Upper lobe of left lung (tissue), 4 donors: ENCODE results near the gene CCL2.

Experiments
- EP300 ChIP-seq, 4 donors: sonication (generic); formaldehyde crosslinking; IDR thresholded peaks; one replicate each; pipeline ENCODE4 v1.5.1; 2017; ENCODE audit warnings: antibody characterized with exemption in 4 of 4, control low read depth in 2 of 4
- POLR2A ChIP-seq, 4 donors: fragments of 450-650 bp; IDR thresholded peaks; one replicate each; pipeline ENCODE4 v1.5.1; 2016 to 2017; ENCODE audit warnings: antibody characterized with exemption in 4 of 4, mild to moderate bottlenecking in 2 of 4
- POLR2AphosphoS5 ChIP-seq, 2 donors: sonication (generic); formaldehyde crosslinking; IDR thresholded peaks; one replicate each; pipeline ENCODE4 v1.5.1; 2017; ENCODE audit warnings: antibody characterized with exemption in 2 of 2
- TF ChIP-seq, protein P1 (sequence below), 6 experiments: fragments of 450-650 bp in 4 of 6; fragments of 200-600 bp in 2 of 6; sonication (generic) in 2 of 6; IDR thresholded peaks; one replicate each; pipeline ENCODE4 v1.5.1; 2016 to 2019; ENCODE audit warnings: antibody characterized with exemption in 6 of 6

DNA sequence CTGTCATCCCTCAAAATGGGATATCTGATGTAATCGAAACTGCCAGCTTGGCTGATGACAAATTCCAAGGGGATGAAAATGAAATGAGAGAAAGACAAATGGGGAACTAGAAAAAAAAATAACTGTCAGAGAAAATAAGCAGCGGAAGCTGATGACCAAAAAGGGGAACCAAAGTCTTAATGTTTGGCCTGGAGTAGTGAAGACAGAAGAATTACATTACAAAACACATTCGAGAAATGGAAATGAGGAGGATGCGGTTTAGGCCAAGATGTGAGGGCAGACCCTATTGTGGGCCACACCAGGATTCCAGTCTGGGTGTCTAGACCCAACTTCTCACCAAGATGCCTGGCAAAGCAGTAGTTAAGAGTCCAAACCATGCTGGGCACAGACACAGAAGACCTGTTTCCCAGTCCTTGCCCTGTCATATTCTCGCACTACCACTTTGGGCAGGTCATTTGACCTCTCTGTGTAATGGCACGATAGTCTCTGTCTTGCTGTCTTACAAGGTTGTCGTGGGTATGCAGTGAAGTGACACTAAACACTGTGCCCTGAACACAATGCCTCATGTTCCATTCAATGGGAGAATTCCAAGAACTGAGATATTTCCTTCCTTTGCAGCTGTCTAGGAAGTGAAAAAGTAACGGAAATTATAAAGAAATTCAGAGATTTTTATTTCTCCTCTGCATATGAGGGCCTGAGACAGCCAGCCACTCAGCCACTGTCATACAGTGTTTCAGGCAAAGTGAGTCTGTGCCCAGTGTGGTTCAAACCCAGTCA is 12.3 kb upstream of the CCL2 start:
- TF ChIP-seq, protein P1, sequence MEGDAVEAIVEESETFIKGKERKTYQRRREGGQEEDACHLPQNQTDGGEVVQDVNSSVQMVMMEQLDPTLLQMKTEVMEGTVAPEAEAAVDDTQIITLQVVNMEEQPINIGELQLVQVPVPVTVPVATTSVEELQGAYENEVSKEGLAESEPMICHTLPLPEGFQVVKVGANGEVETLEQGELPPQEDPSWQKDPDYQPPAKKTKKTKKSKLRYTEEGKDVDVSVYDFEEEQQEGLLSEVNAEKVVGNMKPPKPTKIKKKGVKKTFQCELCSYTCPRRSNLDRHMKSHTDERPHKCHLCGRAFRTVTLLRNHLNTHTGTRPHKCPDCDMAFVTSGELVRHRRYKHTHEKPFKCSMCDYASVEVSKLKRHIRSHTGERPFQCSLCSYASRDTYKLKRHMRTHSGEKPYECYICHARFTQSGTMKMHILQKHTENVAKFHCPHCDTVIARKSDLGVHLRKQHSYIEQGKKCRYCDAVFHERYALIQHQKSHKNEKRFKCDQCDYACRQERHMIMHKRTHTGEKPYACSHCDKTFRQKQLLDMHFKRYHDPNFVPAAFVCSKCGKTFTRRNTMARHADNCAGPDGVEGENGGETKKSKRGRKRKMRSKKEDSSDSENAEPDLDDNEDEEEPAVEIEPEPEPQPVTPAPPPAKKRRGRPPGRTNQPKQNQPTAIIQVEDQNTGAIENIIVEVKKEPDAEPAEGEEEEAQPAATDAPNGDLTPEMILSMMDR (IDR thresholded peaks at IDR 0.05) = no peak
- TF ChIP-seq POLR2AphosphoS5 (IDR thresholded peaks at IDR 0.05) (peak in 1 of 2 donors; percentile 14), POLR2A (IDR thresholded peaks at IDR 0.05) (no peak), EP300 (IDR thresholded peaks at IDR 0.05) (no peak)
